ENCODE data around the gene PLXDC1.
"Not testable (repeated sequence)": the region's sequence is repeated elsewhere in the genome, so short reads cannot be mapped to it uniquely, and the experiment has no call there.

The PLXDC1 gene

GRCh38 chr17:39181303-39181702 is 29.9 kb upstream of the PLXDC1 start:
- no peak for DNase-seq (ENCODE audit: low read depth)

- no peak for DNase-seq (ENCODE audit: low read depth)
Measured at GRCh38 chr17:39178536-39178935, 27.1 kb upstream of the PLXDC1 start.

GRCh38 chr17:39177256-39177655 is 25.8 kb upstream of the PLXDC1 start:
- no peak for DNase-seq (ENCODE audit: low read depth)

GRCh38 chr17:39175695-39176093 is 24.3 kb upstream of the PLXDC1 start:
- no peak for DNase-seq (ENCODE audit: low read depth)

- DNase-seq (ENCODE audit: low read depth), result no peak
Measured at GRCh38 chr17:39174920-39175694, 23.7 kb upstream of the PLXDC1 start.

GRCh38 chr17:39173526-39174274 is 22.3 kb upstream of the PLXDC1 start:
- no peak for DNase-seq (ENCODE audit: low read depth)

- no peak for DNase-seq (ENCODE audit: low read depth)
Measured at GRCh38 chr17:39173080-39173479, 21.6 kb upstream of the PLXDC1 start.

- DNase-seq (ENCODE audit: low read depth), result no peak
Measured at GRCh38 chr17:39171933-39172332, 20.5 kb upstream of the PLXDC1 start.

- no peak for DNase-seq (ENCODE audit: low read depth)
Measured at GRCh38 chr17:39170558-39170957, 19.1 kb upstream of the PLXDC1 start.

- DNase-seq (ENCODE audit: low read depth), result no peak
Measured at GRCh38 chr17:39170109-39170508, 18.7 kb upstream of the PLXDC1 start.

GRCh38 chr17:39169518-39169917 is 18.1 kb upstream of the PLXDC1 start:
- no peak for DNase-seq (ENCODE audit: low read depth)

GRCh38 chr17:39169101-39169500 is 17.7 kb upstream of the PLXDC1 start:
- no peak for DNase-seq (ENCODE audit: low read depth)

GRCh38 chr17:39168503-39168902 is 17.1 kb upstream of the PLXDC1 start:
- not testable (repeated sequence) for DNase-seq (ENCODE audit: low read depth)

- DNase-seq (ENCODE audit: low read depth), result no peak
Measured at GRCh38 chr17:39167476-39167875, 16.0 kb upstream of the PLXDC1 start.

- DNase-seq (ENCODE audit: low read depth), result no peak
Measured at GRCh38 chr17:39166437-39167335, 15.2 kb upstream of the PLXDC1 start.

GRCh38 chr17:39165841-39166349 is 14.5 kb upstream of the PLXDC1 start, which contains the start of gene ARL5C:
ARL5C (minus strand) TSS chr17:39166161; CDS start chr17:39165760, 401 bp downstream.
- DNase-seq (ENCODE audit: low read depth), result no peak

GRCh38 chr17:39165178-39165840 is 13.9 kb upstream of the PLXDC1 start:
- no peak for DNase-seq (ENCODE audit: low read depth)

- peak; percentile 59 for DNase-seq (ENCODE audit: low read depth)
Measured at GRCh38 chr17:39164675-39165143, 13.3 kb upstream of the PLXDC1 start.

GRCh38 chr17:39161962-39162361 is 10.5 kb upstream of the PLXDC1 start:
- DNase-seq (ENCODE audit: low read depth), result no peak

- no peak for DNase-seq (ENCODE audit: low read depth)
Measured at GRCh38 chr17:39158623-39159022, 7.2 kb upstream of the PLXDC1 start.

GRCh38 chr17:39156491-39156890 is 5.1 kb upstream of the PLXDC1 start:
- no peak for DNase-seq (ENCODE audit: low read depth)
